IMR-90 (cell line): ENCODE data around the gene TSNAXIP1.

ENCODE experiments used
- CTCF ChIP-seq: conservative IDR thresholded peaks from 2 replicates; pipeline ENCODE4 v1.5.1; 2012; ENCODE audit warnings: mild to moderate bottlenecking, low read depth, low read length, improper control_type of control experiment
- FOS ChIP-seq: fragments of 150-350 bp; IDR thresholded peaks from 2 replicates; pipeline ENCODE4 v1.6.1; 2016; ENCODE audit warnings: low read depth, low read length
- POLR2A ChIP-seq: IDR thresholded peaks from 2 replicates; pipeline ENCODE4 v1.6.1; 2012; ENCODE audit warnings: mild to moderate bottlenecking, low read depth, low read length
- RFX5 ChIP-seq: IDR thresholded peaks from 2 replicates; pipeline ENCODE4 v1.8.0; 2012; ENCODE audit warnings: low read depth, mild to moderate bottlenecking, low read length, moderate library complexity
- SMC3 ChIP-seq: fragments of 150-350 bp; IDR thresholded peaks from 2 replicates; pipeline ENCODE4 v1.6.1; 2016; ENCODE audit warnings: low read depth, mild to moderate bottlenecking, antibody characterized with exemption, low read length, moderate library complexity
- TF ChIP-seq, protein P1 (sequence below): fragments of 150-350 bp; IDR thresholded peaks from 2 replicates; pipeline ENCODE4 v1.6.1; 2016; ENCODE audit warnings: low read depth, mild to moderate bottlenecking, low read length, moderate library complexity, borderline replicate concordance

DNA sequence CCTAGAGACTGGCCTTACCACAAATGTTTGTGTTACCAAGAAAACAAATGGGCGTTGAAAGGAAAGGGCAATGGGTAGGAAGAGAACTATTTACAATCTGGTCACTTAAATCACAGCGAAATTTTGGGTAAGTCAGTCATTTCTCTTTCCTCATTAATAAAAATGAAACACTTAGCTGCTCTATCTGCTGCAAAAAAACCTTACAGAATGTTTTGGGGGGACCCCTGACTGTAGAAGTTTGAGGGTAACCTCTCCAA, 39.3 kb downstream of the TSNAXIP1 start:
- TF ChIP-seq POLR2A (no peak), SMC3 (no peak), CTCF (no peak), RFX5 (no peak), FOS (no peak)
- TF ChIP-seq, protein P1, sequence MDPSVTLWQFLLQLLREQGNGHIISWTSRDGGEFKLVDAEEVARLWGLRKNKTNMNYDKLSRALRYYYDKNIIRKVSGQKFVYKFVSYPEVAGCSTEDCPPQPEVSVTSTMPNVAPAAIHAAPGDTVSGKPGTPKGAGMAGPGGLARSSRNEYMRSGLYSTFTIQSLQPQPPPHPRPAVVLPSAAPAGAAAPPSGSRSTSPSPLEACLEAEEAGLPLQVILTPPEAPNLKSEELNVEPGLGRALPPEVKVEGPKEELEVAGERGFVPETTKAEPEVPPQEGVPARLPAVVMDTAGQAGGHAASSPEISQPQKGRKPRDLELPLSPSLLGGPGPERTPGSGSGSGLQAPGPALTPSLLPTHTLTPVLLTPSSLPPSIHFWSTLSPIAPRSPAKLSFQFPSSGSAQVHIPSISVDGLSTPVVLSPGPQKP = no peak
